Activated CD4-positive, CD25-positive, alpha-beta regulatory T cell (primary cell): ENCODE data around the gene ALKBH8.
"Not testable (repeated sequence)": the region's sequence is repeated elsewhere in the genome, so short reads cannot be mapped to it uniquely, and the experiment has no call there.

Source experiments
- DNase-seq, 4 experiments: peaks; one replicate each; lab custom pipeline; 2025; lab: John Stamatoyannopoulos, UW

Gene ALKBH8

GRCh38 chr11:107576497-107577345 is 11.2 kb upstream of the ALKBH8 start:
- peak in 1 of 4 experiments; percentile 26 for DNase-seq

GRCh38 chr11:107573438-107573837 is 7.9 kb upstream of the ALKBH8 start:
- no peak for DNase-seq

GRCh38 chr11:107570015-107570414 is 4.5 kb upstream of the ALKBH8 start:
- no peak for DNase-seq

GRCh38 chr11:107567739-107568335 is 2.3 kb upstream of the ALKBH8 start:
- DNase-seq: no peak

GRCh38 chr11:107566569-107566968 is 1.0 kb upstream of the ALKBH8 start:
- DNase-seq: no peak

GRCh38 chr11:107565955-107566501 is 493 bp upstream of the ALKBH8 start:
- DNase-seq: not testable (repeated sequence)

GRCh38 chr11:107564877-107565218 is 687 bp downstream of the ALKBH8 start:
- DNase-seq: no peak

- no peak for DNase-seq
Measured at GRCh38 chr11:107563702-107564101, 1.8 kb downstream of the ALKBH8 start.

GRCh38 chr11:107562647-107563208 is 2.8 kb downstream of the ALKBH8 start:
- no peak for DNase-seq

- DNase-seq: no peak
Measured at GRCh38 chr11:107561688-107562087, 3.8 kb downstream of the ALKBH8 start.

GRCh38 chr11:107550304-107550703 is 15.2 kb downstream of the ALKBH8 start:
- DNase-seq: no peak

GRCh38 chr11:107549954-107550285 is 15.6 kb downstream of the ALKBH8 start:
- DNase-seq: no peak

- DNase-seq: no peak
Measured at GRCh38 chr11:107549253-107549953, 16.1 kb downstream of the ALKBH8 start.

GRCh38 chr11:107547961-107548360 is 17.6 kb downstream of the ALKBH8 start:
- DNase-seq: no peak

- no peak for DNase-seq
Measured at GRCh38 chr11:107545101-107545514, 20.4 kb downstream of the ALKBH8 start.

- DNase-seq: no peak
Measured at GRCh38 chr11:107538821-107539220, 26.7 kb downstream of the ALKBH8 start.

- DNase-seq: no peak
Measured at GRCh38 chr11:107538239-107538638, 27.3 kb downstream of the ALKBH8 start.

GRCh38 chr11:107537155-107537554 is 28.4 kb downstream of the ALKBH8 start:
- not testable (repeated sequence) for DNase-seq

- DNase-seq: no peak
Measured at GRCh38 chr11:107526197-107526596, 39.3 kb downstream of the ALKBH8 start.

GRCh38 chr11:107508858-107509244 is 56.7 kb downstream of the ALKBH8 start:
- DNase-seq: no peak

GRCh38 chr11:107508201-107508857 is 57.2 kb downstream of the ALKBH8 start:
- no peak for DNase-seq

GRCh38 chr11:107505647-107506225 is 59.8 kb downstream of the ALKBH8 start:
- DNase-seq: no peak
